Raji (cell line): ENCODE measurements around the gene RAB11FIP3.

Experiments
- POLR2A ChIP-seq: IDR thresholded peaks from 2 replicates; pipeline ENCODE4 v1.6.1; 2011; ENCODE audit warnings: low read depth, low read length, control low read depth; ENCODE audit not compliant: insufficient read depth

RAB11FIP3 gene

GRCh38 chr16:425082-425718 lies at the start of gene RAB11FIP3:
TSS of gene RAB11FIP3 (plus strand) at chr16:425649. CDS start at chr16:426007, 358 bp downstream.
- TF ChIP-seq POLR2A, result peak; percentile 88

- TF ChIP-seq POLR2A, result no peak
Observed at GRCh38 chr16:375927-376816, 49.3 kb upstream of the RAB11FIP3 start.

- TF ChIP-seq POLR2A, result no peak
Observed at GRCh38 chr16:376817-377418, 48.5 kb upstream of the RAB11FIP3 start.

GRCh38 chr16:377419-377951 lies 48.0 kb upstream of the RAB11FIP3 start:
- TF ChIP-seq POLR2A, result no peak

- TF ChIP-seq POLR2A, result no peak
Observed at GRCh38 chr16:378821-379182, 46.6 kb upstream of the RAB11FIP3 start.

- TF ChIP-seq POLR2A, result no peak
Observed at GRCh38 chr16:379183-379960, 46.1 kb upstream of the RAB11FIP3 start.

GRCh38 chr16:379961-380761 lies 45.3 kb upstream of the RAB11FIP3 start:
- TF ChIP-seq POLR2A, result no peak

GRCh38 chr16:380762-381011 lies 44.8 kb upstream of the RAB11FIP3 start:
- TF ChIP-seq POLR2A, result no peak

- TF ChIP-seq POLR2A, result no peak
Observed at GRCh38 chr16:381012-381788, 44.2 kb upstream of the RAB11FIP3 start.

- peak; percentile 74 for TF ChIP-seq POLR2A
Observed at GRCh38 chr16:381789-382717, 43.4 kb upstream of the RAB11FIP3 start, which contains the start of gene PGAP6. TSS of gene PGAP6 (minus strand) at chr16:381978. CDS start at chr16:381821, 157 bp downstream.

GRCh38 chr16:383326-384051 lies 42.0 kb upstream of the RAB11FIP3 start:
- TF ChIP-seq POLR2A, result no peak; the same call in none of the 2 replicates

GRCh38 chr16:386641-387156 lies 38.8 kb upstream of the RAB11FIP3 start:
- no peak for TF ChIP-seq POLR2A
